ENCODE data around the gene COL6A1.

Gene COL6A1

GRCh38 chr21:46037331-46038325 is 56.1 kb downstream of the COL6A1 start:
- no CpG with 5 or more reads among the region's 52 CpGs for WGBS (ENCODE audit: extremely low coverage, insufficient coverage, insufficient read length)
- H3K79me2 ChIP-seq (ENCODE audit: control insufficient read depth, insufficient read depth, low read length, poor library complexity), result no peaks in the 10 kb centered on the region
- H2BK5ac ChIP-seq (ENCODE audit: low read depth, low read length, poor library complexity), result no peak overlapping the region
- H2AFZ ChIP-seq (ENCODE audit: insufficient read depth, low read length, poor library complexity), result no peak overlapping the region
- H3K36me3 ChIP-seq (ENCODE audit: control insufficient read depth in 1 of 2, insufficient read depth in 2 of 2, low read length in 2 of 2), result no peaks in the 10 kb centered on the region
- no peak overlapping the region for H3K4me2 ChIP-seq (ENCODE audit: low read length)
- no peak overlapping the region for H4K91ac ChIP-seq (ENCODE audit: low read depth, low read length)
- no peak overlapping the region for H2BK12ac ChIP-seq (ENCODE audit: low read length)
- H2BK120ac ChIP-seq (ENCODE audit: insufficient read depth, low read length, poor library complexity), result no peak overlapping the region
- H2AK5ac ChIP-seq (ENCODE audit: low read length), result no peak overlapping the region
- no peaks in the 10 kb centered on the region for H3K4me1 ChIP-seq (ENCODE audit: control insufficient read depth in 1 of 2, insufficient read depth in 2 of 2, low read length in 2 of 2)
- H3K27me3 ChIP-seq (ENCODE audit: insufficient read depth, low read length), result no peaks in the 10 kb centered on the region
- H3K79me1 ChIP-seq (ENCODE audit: low read length), result no peaks in the 10 kb centered on the region
- H3K9ac ChIP-seq (ENCODE audit: low read length), result no peak overlapping the region
- no peak overlapping the region for H3K4ac ChIP-seq (ENCODE audit: low read depth, low read length)
- no peak overlapping the region for H3K23ac ChIP-seq (ENCODE audit: low read length)
- no peaks in the 10 kb centered on the region for H3K9me3 ChIP-seq (ENCODE audit: insufficient read depth, low read depth, low read length)
- H3K27ac ChIP-seq (ENCODE audit: low read depth, low read length), result no peak overlapping the region
- no peak overlapping the region for H4K12ac ChIP-seq (ENCODE audit: low read depth, low read length)
- H3K4me3 ChIP-seq (ENCODE audit: low read depth, low read length), result no peak overlapping the region
- no peak overlapping the region for H4K8ac ChIP-seq (ENCODE audit: low read depth, low read length)
- H3K18ac ChIP-seq (ENCODE audit: low read length), result no peak overlapping the region
- no peak overlapping the region for H3K14ac ChIP-seq (ENCODE audit: low read length)
- DNase-seq, result no peak

- Histone ChIP-seq H3K27ac (ENCODE audit: low read depth, low read length) (no peak overlapping the region), H3K14ac (ENCODE audit: low read length) (no peak overlapping the region)
- WGBS (ENCODE audit: extremely low coverage, insufficient coverage, insufficient read length), result no CpG with 5 or more reads among the region's 24 CpGs
Observed at GRCh38 chr21:46038341-46038829, 56.8 kb downstream of the COL6A1 start.

DNA sequence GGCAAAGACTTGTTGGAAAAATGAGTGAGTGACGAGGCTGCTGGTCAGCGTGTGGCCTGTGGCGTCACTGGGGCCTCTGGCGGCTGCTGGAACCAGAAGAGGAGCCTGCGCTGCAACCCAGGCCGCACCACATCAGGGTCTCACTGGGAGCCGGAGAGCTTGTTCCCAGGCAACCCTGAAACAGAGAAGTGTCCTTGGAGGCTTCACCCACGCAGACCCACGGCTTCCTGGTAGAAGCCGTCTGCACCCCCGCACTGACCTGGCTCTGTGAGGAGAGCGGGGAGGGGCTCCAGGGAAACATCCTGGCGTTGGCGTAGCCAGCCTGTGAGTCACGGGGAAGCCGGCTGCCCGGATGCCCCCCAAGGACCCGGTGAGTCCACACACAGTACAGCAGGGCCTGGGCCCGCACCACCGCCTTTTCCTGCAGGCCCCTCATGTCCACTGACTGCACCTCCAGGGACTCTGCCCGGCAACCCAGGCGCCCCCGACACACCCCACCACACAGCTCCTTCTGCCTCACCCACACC is 57.4 kb downstream of the COL6A1 start:
- H3K18ac ChIP-seq (ENCODE audit: low read length), result no peak overlapping the region
- H2BK12ac ChIP-seq (ENCODE audit: low read length), result no peak overlapping the region
- H3K79me1 ChIP-seq (ENCODE audit: low read length), result no peaks in the 10 kb centered on the region
- no peak overlapping the region for H2AK5ac ChIP-seq (ENCODE audit: low read length)
- H3K79me2 ChIP-seq (ENCODE audit: control insufficient read depth, insufficient read depth, low read length, poor library complexity), result no peaks in the 10 kb centered on the region
- no peaks in the 10 kb centered on the region for H3K9me3 ChIP-seq (ENCODE audit: insufficient read depth, low read depth, low read length)
- no peaks in the 10 kb centered on the region for H3K36me3 ChIP-seq (ENCODE audit: control insufficient read depth in 1 of 2, insufficient read depth in 2 of 2, low read length in 2 of 2)
- H3K4me2 ChIP-seq (ENCODE audit: low read length), result no peak overlapping the region
- H3K4me1 ChIP-seq (ENCODE audit: control insufficient read depth in 1 of 2, insufficient read depth in 2 of 2, low read length in 2 of 2), result no peaks in the 10 kb centered on the region
- H3K14ac ChIP-seq (ENCODE audit: low read length), result no peak overlapping the region
- H3K4ac ChIP-seq (ENCODE audit: low read depth, low read length), result no peak overlapping the region
- H3K27ac ChIP-seq (ENCODE audit: low read depth, low read length), result no peak overlapping the region
- no peak overlapping the region for H2BK5ac ChIP-seq (ENCODE audit: low read depth, low read length, poor library complexity)
- no peak overlapping the region for H3K4me3 ChIP-seq (ENCODE audit: low read depth, low read length)
- no peak for DNase-seq
- H4K8ac ChIP-seq (ENCODE audit: low read depth, low read length), result no peak overlapping the region
- no CpG with 5 or more reads among the region's 23 CpGs for WGBS (ENCODE audit: extremely low coverage, insufficient coverage, insufficient read length)
- H2AFZ ChIP-seq (ENCODE audit: insufficient read depth, low read length, poor library complexity), result no peak overlapping the region
- H3K27me3 ChIP-seq (ENCODE audit: insufficient read depth, low read length), result no peaks in the 10 kb centered on the region
- H4K91ac ChIP-seq (ENCODE audit: low read depth, low read length), result no peak overlapping the region
- no peak overlapping the region for H4K12ac ChIP-seq (ENCODE audit: low read depth, low read length)
- H2BK120ac ChIP-seq (ENCODE audit: insufficient read depth, low read length, poor library complexity), result no peak overlapping the region
- H3K23ac ChIP-seq (ENCODE audit: low read length), result no peak overlapping the region
- H3K9ac ChIP-seq (ENCODE audit: low read length), result no peak overlapping the region

More at GRCh38 chr21:46038341-46038829, 56.8 kb downstream of the COL6A1 start:
- no peak overlapping the region for H4K91ac ChIP-seq (ENCODE audit: low read depth, low read length)
- H3K27me3 ChIP-seq (ENCODE audit: insufficient read depth, low read length), result no peaks in the 10 kb centered on the region
- no peak overlapping the region for H3K4me3 ChIP-seq (ENCODE audit: low read depth, low read length)
- no peak overlapping the region for H3K23ac ChIP-seq (ENCODE audit: low read length)
- H2AK5ac ChIP-seq (ENCODE audit: low read length), result no peak overlapping the region
- H3K79me1 ChIP-seq (ENCODE audit: low read length), result no peaks in the 10 kb centered on the region
- no peak overlapping the region for H2AFZ ChIP-seq (ENCODE audit: insufficient read depth, low read length, poor library complexity)
- no peak overlapping the region for H2BK12ac ChIP-seq (ENCODE audit: low read length)
- H4K12ac ChIP-seq (ENCODE audit: low read depth, low read length), result no peak overlapping the region
- no peaks in the 10 kb centered on the region for H3K36me3 ChIP-seq (ENCODE audit: control insufficient read depth in 1 of 2, insufficient read depth in 2 of 2, low read length in 2 of 2)
- no peak overlapping the region for H4K8ac ChIP-seq (ENCODE audit: low read depth, low read length)
- no peak overlapping the region for H3K9ac ChIP-seq (ENCODE audit: low read length)
- H3K4me1 ChIP-seq (ENCODE audit: control insufficient read depth in 1 of 2, insufficient read depth in 2 of 2, low read length in 2 of 2), result no peaks in the 10 kb centered on the region
- H3K18ac ChIP-seq (ENCODE audit: low read length), result no peak overlapping the region
- no peaks in the 10 kb centered on the region for H3K79me2 ChIP-seq (ENCODE audit: control insufficient read depth, insufficient read depth, low read length, poor library complexity)
- H3K4me2 ChIP-seq (ENCODE audit: low read length), result no peak overlapping the region
- DNase-seq, result no peak
- no peak overlapping the region for H2BK120ac ChIP-seq (ENCODE audit: insufficient read depth, low read length, poor library complexity)
- no peak overlapping the region for H3K4ac ChIP-seq (ENCODE audit: low read depth, low read length)
- no peaks in the 10 kb centered on the region for H3K9me3 ChIP-seq (ENCODE audit: insufficient read depth, low read depth, low read length)
- no peak overlapping the region for H2BK5ac ChIP-seq (ENCODE audit: low read depth, low read length, poor library complexity)

DNA sequence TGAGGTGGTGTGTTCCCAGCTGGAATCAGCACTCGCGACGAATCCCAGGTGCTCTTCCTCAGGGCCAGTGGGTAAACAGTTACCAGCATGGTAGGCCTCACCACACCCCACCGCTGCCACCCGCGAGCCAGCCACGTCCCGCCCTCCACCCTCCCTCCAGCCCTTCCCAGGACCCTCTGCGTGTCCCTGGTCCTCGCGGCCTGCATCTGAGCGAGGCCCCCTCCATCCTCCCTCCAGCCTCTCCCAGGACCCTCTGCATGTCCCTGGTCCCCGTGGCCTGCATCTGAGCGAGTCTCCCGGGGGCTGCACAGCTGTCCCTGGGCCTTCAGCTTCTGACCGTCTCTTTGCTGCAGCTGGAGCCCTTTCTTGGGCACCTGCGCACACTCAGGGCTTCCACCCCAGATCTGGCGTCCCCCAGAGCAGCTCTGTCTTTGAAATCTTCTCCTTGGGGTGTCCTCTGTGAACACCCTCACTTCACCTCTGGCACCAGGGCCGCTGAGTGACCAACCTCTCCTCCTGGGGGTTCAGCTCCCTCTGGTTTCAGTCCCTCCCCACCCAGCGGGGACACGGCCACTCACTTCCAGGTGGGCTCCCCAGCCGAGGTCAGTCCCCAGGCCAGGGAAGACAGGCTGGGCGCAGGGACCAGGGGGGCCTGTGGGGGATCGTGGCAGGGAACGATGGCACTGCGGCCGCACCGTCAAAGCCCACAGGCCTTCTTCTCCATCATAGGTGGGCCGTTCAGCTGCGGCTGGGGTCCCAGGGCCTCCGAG is 58.5 kb downstream of the COL6A1 start:
- no peak overlapping the region for H2AFZ ChIP-seq (ENCODE audit: insufficient read depth, low read length, poor library complexity)
- no peak overlapping the region for H3K4ac ChIP-seq (ENCODE audit: low read depth, low read length)
- H3K18ac ChIP-seq (ENCODE audit: low read length), result no peak overlapping the region
- no peak for DNase-seq
- no peak overlapping the region for H3K23ac ChIP-seq (ENCODE audit: low read length)
- no peak overlapping the region for H4K91ac ChIP-seq (ENCODE audit: low read depth, low read length)
- H3K27ac ChIP-seq (ENCODE audit: low read depth, low read length), result no peak overlapping the region
- H2AK5ac ChIP-seq (ENCODE audit: low read length), result no peak overlapping the region
- H3K27me3 ChIP-seq (ENCODE audit: insufficient read depth, low read length), result no peaks in the 10 kb centered on the region
- no peaks in the 10 kb centered on the region for H3K79me2 ChIP-seq (ENCODE audit: control insufficient read depth, insufficient read depth, low read length, poor library complexity)
- H2BK12ac ChIP-seq (ENCODE audit: low read length), result no peak overlapping the region
- H3K79me1 ChIP-seq (ENCODE audit: low read length), result no peaks in the 10 kb centered on the region
- H4K8ac ChIP-seq (ENCODE audit: low read depth, low read length), result no peak overlapping the region
- H2BK120ac ChIP-seq (ENCODE audit: insufficient read depth, low read length, poor library complexity), result no peak overlapping the region
- H3K9me3 ChIP-seq (ENCODE audit: insufficient read depth, low read depth, low read length), result no peaks in the 10 kb centered on the region
- no peak overlapping the region for H3K9ac ChIP-seq (ENCODE audit: low read length)
- H3K4me3 ChIP-seq (ENCODE audit: low read depth, low read length), result no peak overlapping the region
- no peak overlapping the region for H3K14ac ChIP-seq (ENCODE audit: low read length)
- H3K4me2 ChIP-seq (ENCODE audit: low read length), result no peak overlapping the region
- H3K36me3 ChIP-seq (ENCODE audit: control insufficient read depth in 1 of 2, insufficient read depth in 2 of 2, low read length in 2 of 2), result no peaks in the 10 kb centered on the region
- no peak overlapping the region for H2BK5ac ChIP-seq (ENCODE audit: low read depth, low read length, poor library complexity)
- WGBS (ENCODE audit: extremely low coverage, insufficient coverage, insufficient read length), result no CpG with 5 or more reads among the region's 31 CpGs
- no peak overlapping the region for H4K12ac ChIP-seq (ENCODE audit: low read depth, low read length)
- H3K4me1 ChIP-seq (ENCODE audit: control insufficient read depth in 1 of 2, insufficient read depth in 2 of 2, low read length in 2 of 2), result no peaks in the 10 kb centered on the region

Data from trophoblast cell (in vitro differentiated cells and primary cell).